Suppressor macrophage treated with lipopolysaccharide for 4 hours (primary cell): ENCODE results near the gene RASSF7.
A peak's percentile ranks its signal among the peaks of the same experiment; 100 is the strongest.

Experiments used
- DNase-seq: peaks from one replicate; pipeline ENCODE4 v3.0.0-alpha.2; 2020

Gene RASSF7

GRCh38 chr11:611001-611996 is 50.5 kb downstream of the RASSF7 start:
- no peak for DNase-seq

GRCh38 chr11:612201-612960 is 51.6 kb downstream of the RASSF7 start:
- peak; percentile 44 for DNase-seq

- DNase-seq = no peak
Observed at GRCh38 chr11:612961-613300, 52.2 kb downstream of the RASSF7 start.

GRCh38 chr11:613369-613968 is 52.7 kb downstream of the RASSF7 start:
- DNase-seq = peak; percentile 84
